AG10803 (cell line): Measurements from ENCODE around the gene CHRNB1.

Experiments used
- DNase-seq: peaks from one replicate; pipeline ENCODE4 v3.0.0; 2010; ENCODE audit warnings: low read depth
- H3K4me3 ChIP-seq: 2 replicates; pipeline ENCODE4 v1.5.1; 2011; ENCODE audit warnings: mild to moderate bottlenecking, low read length, control low read depth
- TF ChIP-seq, protein P1 (sequence below): conservative IDR thresholded peaks from 2 replicates; pipeline ENCODE4 v1.5.1; 2011; ENCODE audit warnings: mild to moderate bottlenecking, low read length, control low read depth, inconsistent platforms

The CHRNB1 gene

GRCh38 chr17:7502171-7502847 lies 57.4 kb downstream of the CHRNB1 start:
- TF ChIP-seq, protein P1, sequence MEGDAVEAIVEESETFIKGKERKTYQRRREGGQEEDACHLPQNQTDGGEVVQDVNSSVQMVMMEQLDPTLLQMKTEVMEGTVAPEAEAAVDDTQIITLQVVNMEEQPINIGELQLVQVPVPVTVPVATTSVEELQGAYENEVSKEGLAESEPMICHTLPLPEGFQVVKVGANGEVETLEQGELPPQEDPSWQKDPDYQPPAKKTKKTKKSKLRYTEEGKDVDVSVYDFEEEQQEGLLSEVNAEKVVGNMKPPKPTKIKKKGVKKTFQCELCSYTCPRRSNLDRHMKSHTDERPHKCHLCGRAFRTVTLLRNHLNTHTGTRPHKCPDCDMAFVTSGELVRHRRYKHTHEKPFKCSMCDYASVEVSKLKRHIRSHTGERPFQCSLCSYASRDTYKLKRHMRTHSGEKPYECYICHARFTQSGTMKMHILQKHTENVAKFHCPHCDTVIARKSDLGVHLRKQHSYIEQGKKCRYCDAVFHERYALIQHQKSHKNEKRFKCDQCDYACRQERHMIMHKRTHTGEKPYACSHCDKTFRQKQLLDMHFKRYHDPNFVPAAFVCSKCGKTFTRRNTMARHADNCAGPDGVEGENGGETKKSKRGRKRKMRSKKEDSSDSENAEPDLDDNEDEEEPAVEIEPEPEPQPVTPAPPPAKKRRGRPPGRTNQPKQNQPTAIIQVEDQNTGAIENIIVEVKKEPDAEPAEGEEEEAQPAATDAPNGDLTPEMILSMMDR = no peak
- no peak for DNase-seq
- H3K4me3 ChIP-seq = no peak overlapping the region

- TF ChIP-seq, protein P1 = no peak
Measured at GRCh38 chr17:7502987-7503386, 58.1 kb downstream of the CHRNB1 start.

GRCh38 chr17:7503521-7503920 lies 58.7 kb downstream of the CHRNB1 start:
- H3K4me3 ChIP-seq = no peak overlapping the region
- DNase-seq = no peak
- TF ChIP-seq, protein P1 = no peak

More at GRCh38 chr17:7502987-7503386, 58.1 kb downstream of the CHRNB1 start:
- DNase-seq = no peak
- H3K4me3 ChIP-seq = no peak overlapping the region
